DND-41 (cell line): ENCODE measurements around the gene PHACTR3.

ENCODE experiments used
- CTCF ChIP-seq: IDR thresholded peaks from 2 replicates; pipeline ENCODE4 v1.5.1; 2012; ENCODE audit warnings: borderline replicate concordance, low read length, moderate library complexity, mild to moderate bottlenecking; ENCODE audit not compliant: poor library complexity, severe bottlenecking; ENCODE audit errors: extremely low read depth
- EZH2 ChIP-seq: IDR thresholded peaks from 3 replicates; pipeline ENCODE4 v1.6.1; 2012; ENCODE audit warnings: borderline replicate concordance, low read depth, mild to moderate bottlenecking, moderate library complexity, low read length, inconsistent platforms; ENCODE audit not compliant: severe bottlenecking

- no peak for TF ChIP-seq CTCF
- no peak for TF ChIP-seq EZH2
Measured at GRCh38 chr20:59783641-59784010, 179.3 kb downstream of the PHACTR3 start.
